Measurements from ENCODE around the gene GATB.
A peak's percentile ranks its signal among the peaks of the same experiment; 100 is the strongest.

GATB gene

GRCh38 chr4:151666501-151666900 is 94.3 kb downstream of the GATB start:
- no peak overlapping the region for H3K4me3 ChIP-seq (ENCODE audit: low read depth, low read length)
- no peak for TF ChIP-seq CTCF (IDR thresholded peaks at IDR 0.05; ENCODE audit: control insufficient read depth, extremely low read depth, insufficient read depth)

GRCh38 chr4:151665785-151666127 is 95.1 kb downstream of the GATB start:
- no peak for DNase-seq (ENCODE audit: low read depth)
- TF ChIP-seq CTCF (IDR thresholded peaks at IDR 0.05; ENCODE audit: control insufficient read depth, extremely low read depth, insufficient read depth), result no peak

More at GRCh38 chr4:151666501-151666900, 94.3 kb downstream of the GATB start:
- no peak for DNase-seq (ENCODE audit: low read depth)

GRCh38 chr4:151665022-151665784 is 95.6 kb downstream of the GATB start:
- no peak for TF ChIP-seq CTCF (IDR thresholded peaks at IDR 0.05; ENCODE audit: control insufficient read depth, extremely low read depth, insufficient read depth)
- DNase-seq (ENCODE audit: low read depth), result no peak
- H3K4me3 ChIP-seq (ENCODE audit: low read depth, low read length), result no peak overlapping the region

More at GRCh38 chr4:151665785-151666127, 95.1 kb downstream of the GATB start:
- H3K4me3 ChIP-seq (ENCODE audit: low read depth, low read length), result no peak overlapping the region

GRCh38 chr4:151664289-151664688 is 96.5 kb downstream of the GATB start:
- peak; percentile 55 for DNase-seq (ENCODE audit: low read depth)
- no peak for TF ChIP-seq CTCF (IDR thresholded peaks at IDR 0.05; ENCODE audit: control insufficient read depth, extremely low read depth, insufficient read depth)
- no peak overlapping the region for H3K4me3 ChIP-seq (ENCODE audit: low read depth, low read length)

GRCh38 chr4:151663109-151663508 is 97.7 kb downstream of the GATB start:
- no peak overlapping the region for H3K4me3 ChIP-seq (ENCODE audit: low read depth, low read length)
- TF ChIP-seq CTCF (IDR thresholded peaks at IDR 0.05; ENCODE audit: control insufficient read depth, extremely low read depth, insufficient read depth), result no peak
- DNase-seq (ENCODE audit: low read depth), result no peak

DNA sequence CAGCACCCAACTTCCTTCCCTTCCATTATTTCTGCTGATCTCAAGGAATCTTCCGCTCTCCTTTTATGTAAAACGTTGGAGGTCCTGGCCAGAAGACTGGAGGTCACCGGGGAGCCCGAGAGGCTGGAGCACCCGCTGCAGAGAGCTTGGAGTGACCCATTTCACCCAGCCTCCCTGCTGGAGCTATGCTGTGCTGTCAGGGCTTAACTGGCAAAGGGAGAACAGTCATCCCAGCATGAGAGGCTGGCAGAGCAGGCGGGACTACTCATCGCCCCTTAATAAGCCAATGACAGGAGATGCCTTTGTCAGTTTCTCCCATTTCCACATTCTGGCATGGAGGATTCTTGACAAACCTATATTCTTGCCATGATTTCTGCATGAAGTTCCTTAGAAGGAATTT is 98.9 kb downstream of the GATB start:
- DNase-seq (ENCODE audit: low read depth), result no peak
- TF ChIP-seq CTCF (IDR thresholded peaks at IDR 0.05; ENCODE audit: control insufficient read depth, extremely low read depth, insufficient read depth), result no peak
- H3K4me3 ChIP-seq (ENCODE audit: low read depth, low read length), result no peak overlapping the region

DNA sequence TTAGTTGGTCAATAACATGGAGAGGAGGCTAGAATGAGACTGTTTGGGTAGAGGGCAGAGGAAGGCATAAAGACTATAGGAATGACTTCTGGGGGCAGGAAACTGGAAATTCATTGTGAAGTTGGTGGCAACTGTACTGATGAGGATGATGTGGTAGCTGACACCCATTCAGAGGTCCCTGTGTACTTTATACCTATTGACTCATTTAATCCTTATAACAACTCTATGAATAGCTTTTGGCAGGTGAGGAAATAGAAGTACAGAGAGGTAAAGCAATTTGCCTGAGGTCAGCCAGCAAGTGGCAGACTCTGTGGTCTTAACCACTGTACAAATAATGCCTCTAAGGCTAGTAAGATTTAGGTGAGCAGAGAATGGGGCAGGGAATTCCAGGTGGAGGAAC is 100.1 kb downstream of the GATB start:
- H3K4me3 ChIP-seq (ENCODE audit: low read depth, low read length), result no peak overlapping the region
- TF ChIP-seq CTCF (IDR thresholded peaks at IDR 0.05; ENCODE audit: control insufficient read depth, extremely low read depth, insufficient read depth), result no peak
- DNase-seq (ENCODE audit: low read depth), result no peak
